ENCODE data around the gene SNX6. TPM values are rescaled to one million over a fixed set of nuclear protein-coding genes. Genes with fewer than 3 reads are reported as not detected.

SNX6 gene
- total and polyA plus RNA-seq, 4 donors, result 40.9 to 102 (median 74.0) TPM

DNA sequence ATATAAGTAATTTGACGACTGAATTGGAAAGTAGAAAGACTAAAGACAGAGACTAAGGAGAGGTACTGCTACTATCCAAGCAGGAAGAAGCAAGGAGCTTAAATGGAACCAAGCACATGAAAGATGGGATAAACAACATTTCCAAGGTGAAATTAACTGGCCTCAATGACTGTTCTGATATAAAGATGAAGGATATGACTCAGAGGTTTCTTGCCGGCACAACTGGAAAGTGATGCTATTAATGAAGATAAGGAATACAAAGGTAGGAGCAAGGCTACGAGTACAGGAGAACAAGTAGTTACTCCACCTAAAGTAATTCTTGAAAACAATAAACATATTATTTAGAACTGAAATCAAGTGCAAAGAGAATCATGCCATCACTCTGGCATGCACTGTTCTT, 6.4 kb downstream of the SNX6 start:
- H3K9me3 ChIP-seq (ENCODE audit: control insufficient read depth, low read length), result no peaks in the 10 kb centered on the region
- no peaks in the 10 kb centered on the region for H3K4me1 ChIP-seq (ENCODE audit: control insufficient read depth in 1 of 2, insufficient read depth in 2 of 2, low read length in 2 of 2)
- no peaks in the 10 kb centered on the region for H3K27me3 ChIP-seq (ENCODE audit: control insufficient read depth in 1 of 2, insufficient read depth in 2 of 2, low read length in 1 of 2)
- intact Hi-C loops (cut with DNase I), result no loop called here
- DNase-seq, result no peak
- WGBS, 2 donors, result 76 to 78% methylated on average over 3 of the region's 3 CpGs
- peaks cover 0 to 6% of the 10 kb centered on the region in 2 donors for H3K36me3 ChIP-seq (ENCODE audit: control insufficient read depth in 1 of 2, insufficient read depth in 2 of 2, low read length in 1 of 2)
- no peak for ATAC-seq (ENCODE audit: low FRiP score)
- H3K27ac ChIP-seq (ENCODE audit: low read depth in 1 of 2, low read length in 2 of 2), result no peak overlapping the region
- no peak overlapping the region for H3K4me3 ChIP-seq (ENCODE audit: low read length in 2 of 2)

DNA sequence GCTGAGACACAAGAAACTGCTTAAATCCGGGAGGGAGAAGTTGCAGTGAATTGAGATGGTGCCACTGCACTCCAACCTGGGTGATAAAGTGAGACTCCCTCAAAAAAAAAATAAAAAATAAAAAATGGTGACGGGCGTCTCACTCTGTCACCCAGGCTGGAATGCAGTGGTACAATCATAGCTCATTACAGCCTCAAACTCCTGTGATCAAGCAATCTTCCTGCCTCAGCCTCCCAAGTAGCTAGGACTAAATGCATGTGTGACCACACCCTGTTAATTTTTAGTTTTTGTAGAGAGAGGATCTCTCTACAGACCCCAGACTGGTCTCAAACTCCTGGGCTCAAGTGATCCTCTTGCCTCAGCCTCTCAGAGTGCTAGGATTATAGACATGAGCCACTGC, 9.1 kb downstream of the SNX6 start:
- ATAC-seq (ENCODE audit: low FRiP score) (no peak), DNase-seq (no peak)
- WGBS, 2 donors, result 79 to 81% methylated on average over 3 of the region's 3 CpGs
- peaks cover 2 to 6% of the 10 kb centered on the region in 2 donors for H3K36me3 ChIP-seq (ENCODE audit: control insufficient read depth in 1 of 2, insufficient read depth in 2 of 2, low read length in 1 of 2)
- H3K27ac ChIP-seq (ENCODE audit: low read depth in 1 of 2, low read length in 2 of 2), result no peak overlapping the region
- intact Hi-C loops (cut with DNase I), result no loop called here
- H3K4me1 ChIP-seq (ENCODE audit: control insufficient read depth in 1 of 2, insufficient read depth in 2 of 2, low read length in 2 of 2), result no peaks in the 10 kb centered on the region
- no peaks in the 10 kb centered on the region for H3K27me3 ChIP-seq (ENCODE audit: control insufficient read depth in 1 of 2, insufficient read depth in 2 of 2, low read length in 1 of 2)
- H3K9me3 ChIP-seq (ENCODE audit: control insufficient read depth, low read length), result no peaks in the 10 kb centered on the region
- H3K4me3 ChIP-seq (ENCODE audit: low read length in 2 of 2), result no peak overlapping the region

DNA sequence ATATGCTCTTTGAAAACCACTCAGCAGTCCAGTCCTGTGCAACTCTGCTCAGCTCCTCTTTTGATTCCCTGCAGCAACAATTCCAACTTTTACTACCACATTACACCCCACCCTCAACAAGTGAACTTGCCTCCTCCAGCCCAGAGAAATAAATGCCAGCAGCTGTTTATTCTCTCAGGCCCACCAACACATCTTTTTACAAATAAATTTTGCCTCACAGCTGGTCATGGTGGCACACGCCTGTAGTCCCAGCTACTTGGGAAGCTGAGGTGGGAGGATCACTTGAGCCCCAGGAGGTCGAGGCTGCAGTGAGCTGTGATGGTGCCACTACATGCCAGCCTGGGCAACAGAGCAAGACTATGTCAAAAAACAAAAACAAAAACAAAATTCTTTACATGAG, 9.8 kb downstream of the SNX6 start:
- no peaks in the 10 kb centered on the region for H3K4me1 ChIP-seq (ENCODE audit: control insufficient read depth in 1 of 2, insufficient read depth in 2 of 2, low read length in 2 of 2)
- 95 to 96% methylated on average over 2 of the region's 2 CpGs for WGBS, 2 donors
- peaks cover 2 to 6% of the 10 kb centered on the region in 2 donors for H3K36me3 ChIP-seq (ENCODE audit: control insufficient read depth in 1 of 2, insufficient read depth in 2 of 2, low read length in 1 of 2)
- H3K4me3 ChIP-seq (ENCODE audit: low read length in 2 of 2), result no peak overlapping the region
- H3K27me3 ChIP-seq (ENCODE audit: control insufficient read depth in 1 of 2, insufficient read depth in 2 of 2, low read length in 1 of 2), result no peaks in the 10 kb centered on the region
- H3K27ac ChIP-seq (ENCODE audit: low read depth in 1 of 2, low read length in 2 of 2), result no peak overlapping the region
- intact Hi-C loops (cut with DNase I), result no loop called here
- no peaks in the 10 kb centered on the region for H3K9me3 ChIP-seq (ENCODE audit: control insufficient read depth, low read length)
- DNase-seq (no peak), ATAC-seq (ENCODE audit: low FRiP score) (no peak)

DNA sequence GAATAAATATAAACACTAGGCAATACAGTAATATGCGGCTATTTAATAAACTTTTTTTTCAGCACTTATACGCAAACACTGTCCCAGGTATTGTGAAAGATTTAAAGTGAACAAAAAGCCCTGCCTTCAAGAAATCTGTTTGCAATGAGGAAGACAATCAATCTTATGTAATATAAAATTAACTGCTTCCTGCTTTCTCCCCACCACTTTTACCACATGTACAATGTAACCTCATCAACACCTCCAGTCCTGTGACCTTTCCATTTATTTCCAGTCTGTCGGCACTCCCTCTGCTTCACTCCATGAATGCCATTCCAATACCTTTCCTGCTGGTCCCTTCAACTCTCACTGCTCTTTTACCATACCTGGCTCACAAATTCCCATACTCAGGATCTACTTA, 10.5 kb downstream of the SNX6 start:
- Histone ChIP-seq H3K36me3 (ENCODE audit: control insufficient read depth in 1 of 2, insufficient read depth in 2 of 2, low read length in 1 of 2) (peaks cover 2 to 6% of the 10 kb centered on the region in 2 donors), H3K9me3 (ENCODE audit: control insufficient read depth, low read length) (no peaks in the 10 kb centered on the region), H3K4me3 (ENCODE audit: low read length in 2 of 2) (no peak overlapping the region), H3K27me3 (ENCODE audit: control insufficient read depth in 1 of 2, insufficient read depth in 2 of 2, low read length in 1 of 2) (no peaks in the 10 kb centered on the region), H3K4me1 (ENCODE audit: control insufficient read depth in 1 of 2, insufficient read depth in 2 of 2, low read length in 2 of 2) (no peaks in the 10 kb centered on the region), H3K27ac (ENCODE audit: low read depth in 1 of 2, low read length in 2 of 2) (no peak overlapping the region)
- WGBS, 2 donors, result 89 to 91% methylated on average over 3 of the region's 3 CpGs
- ATAC-seq (ENCODE audit: low FRiP score) (no peak), DNase-seq (no peak)
- intact Hi-C loops (cut with DNase I), result no loop called here

DNA sequence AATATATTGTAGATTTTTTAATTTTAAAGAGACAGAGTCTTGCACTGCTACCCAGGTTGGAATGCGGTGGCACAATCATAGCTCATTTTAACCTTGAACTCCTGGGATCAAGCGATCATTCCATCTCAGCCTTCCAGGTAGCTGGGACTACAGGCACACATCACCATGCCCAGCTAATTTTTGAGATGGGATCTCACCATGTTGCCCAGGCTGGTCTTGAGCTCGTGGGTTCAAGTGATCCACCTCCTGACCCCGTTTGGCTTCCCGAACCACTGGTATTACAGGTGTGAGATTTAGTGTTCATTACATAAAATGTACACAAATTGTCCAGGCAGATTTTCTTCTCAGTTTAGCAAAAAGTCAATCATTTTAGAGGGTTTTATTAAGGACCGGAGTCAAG, 13.6 kb downstream of the SNX6 start:
- Histone ChIP-seq H3K4me3 (ENCODE audit: low read length in 2 of 2) (no peak overlapping the region), H3K4me1 (ENCODE audit: control insufficient read depth in 1 of 2, insufficient read depth in 2 of 2, low read length in 2 of 2) (no peaks in the 10 kb centered on the region), H3K27ac (ENCODE audit: low read depth in 1 of 2, low read length in 2 of 2) (no peak overlapping the region), H3K9me3 (ENCODE audit: control insufficient read depth, low read length) (no peaks in the 10 kb centered on the region), H3K36me3 (ENCODE audit: control insufficient read depth in 1 of 2, insufficient read depth in 2 of 2, low read length in 1 of 2) (peaks cover 2% of the 10 kb centered on the region in 2 donors), H3K27me3 (ENCODE audit: control insufficient read depth in 1 of 2, insufficient read depth in 2 of 2, low read length in 1 of 2) (no peaks in the 10 kb centered on the region)
- DNase-seq (no peak), ATAC-seq (ENCODE audit: low FRiP score) (no peak)
- intact Hi-C loops (cut with DNase I), result no loop called here
- WGBS, 2 donors, result 96 to 98% methylated on average over 6 of the region's 6 CpGs

DNA sequence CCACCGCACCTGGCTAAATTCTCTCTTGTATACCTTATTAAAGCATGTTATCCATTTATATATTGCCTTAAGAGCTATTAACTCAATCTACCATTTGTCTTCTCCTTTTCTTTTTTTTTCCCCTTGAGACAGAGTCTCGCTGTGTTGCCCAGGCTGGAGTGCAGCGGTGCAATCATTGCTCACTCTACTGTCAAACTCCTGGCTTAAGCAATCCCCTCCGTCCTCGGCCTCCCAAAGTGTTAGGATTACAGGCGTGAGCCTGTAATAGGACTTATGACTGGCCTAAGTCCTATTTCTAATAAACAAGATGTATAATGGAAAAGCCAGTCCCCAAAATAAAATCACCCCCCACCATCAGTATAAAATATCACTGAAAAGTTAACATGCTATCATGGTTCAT, 14.4 kb downstream of the SNX6 start:
- DNase-seq (no peak), ATAC-seq (ENCODE audit: low FRiP score) (no peak)
- whole genome bisulfite sequencing, 2 donors, result 96 to 97% methylated on average over 6 of the region's 6 CpGs
- Histone ChIP-seq H3K9me3 (ENCODE audit: control insufficient read depth, low read length) (no peaks in the 10 kb centered on the region), H3K4me3 (ENCODE audit: low read length in 2 of 2) (no peak overlapping the region), H3K27ac (ENCODE audit: low read depth in 1 of 2, low read length in 2 of 2) (no peak overlapping the region), H3K36me3 (ENCODE audit: control insufficient read depth in 1 of 2, insufficient read depth in 2 of 2, low read length in 1 of 2) (peaks cover 2% of the 10 kb centered on the region in 2 donors), H3K27me3 (ENCODE audit: control insufficient read depth in 1 of 2, insufficient read depth in 2 of 2, low read length in 1 of 2) (no peaks in the 10 kb centered on the region), H3K4me1 (ENCODE audit: control insufficient read depth in 1 of 2, insufficient read depth in 2 of 2, low read length in 2 of 2) (no peaks in the 10 kb centered on the region)
- intact Hi-C loops (cut with DNase I), result no loop called here

DNA sequence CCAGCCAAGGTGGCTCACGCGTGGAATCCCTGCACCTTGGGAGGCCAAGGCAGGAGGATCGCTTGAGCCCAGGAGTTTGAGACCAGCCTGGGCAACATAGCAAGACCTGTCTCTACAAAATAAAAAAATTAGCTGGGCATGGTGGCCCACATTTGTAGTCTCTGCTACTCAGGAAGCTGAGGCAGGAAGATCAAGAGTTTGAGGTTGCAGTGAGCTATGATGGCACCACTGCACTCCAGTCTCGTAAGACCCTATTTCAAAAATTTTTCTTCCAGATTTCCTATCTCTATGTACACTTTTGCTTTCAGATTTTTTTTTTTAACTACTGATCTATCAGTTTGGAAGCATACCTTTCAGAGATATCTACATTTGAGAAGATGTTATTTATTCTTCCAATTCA, 15.3 kb downstream of the SNX6 start:
- intact Hi-C loops (cut with DNase I), result no loop called here
- Histone ChIP-seq H3K27ac (ENCODE audit: low read depth in 1 of 2, low read length in 2 of 2) (no peak overlapping the region), H3K36me3 (ENCODE audit: control insufficient read depth in 1 of 2, insufficient read depth in 2 of 2, low read length in 1 of 2) (peaks cover 2% of the 10 kb centered on the region in 2 donors), H3K27me3 (ENCODE audit: control insufficient read depth in 1 of 2, insufficient read depth in 2 of 2, low read length in 1 of 2) (no peaks in the 10 kb centered on the region), H3K9me3 (ENCODE audit: control insufficient read depth, low read length) (no peaks in the 10 kb centered on the region), H3K4me3 (ENCODE audit: low read length in 2 of 2) (no peak overlapping the region), H3K4me1 (ENCODE audit: control insufficient read depth in 1 of 2, insufficient read depth in 2 of 2, low read length in 2 of 2) (no peaks in the 10 kb centered on the region)
- WGBS, 2 donors, result 98% methylated on average over 4 of the region's 4 CpGs
- ATAC-seq (ENCODE audit: low FRiP score) (no peak), DNase-seq (no peak)

DNA sequence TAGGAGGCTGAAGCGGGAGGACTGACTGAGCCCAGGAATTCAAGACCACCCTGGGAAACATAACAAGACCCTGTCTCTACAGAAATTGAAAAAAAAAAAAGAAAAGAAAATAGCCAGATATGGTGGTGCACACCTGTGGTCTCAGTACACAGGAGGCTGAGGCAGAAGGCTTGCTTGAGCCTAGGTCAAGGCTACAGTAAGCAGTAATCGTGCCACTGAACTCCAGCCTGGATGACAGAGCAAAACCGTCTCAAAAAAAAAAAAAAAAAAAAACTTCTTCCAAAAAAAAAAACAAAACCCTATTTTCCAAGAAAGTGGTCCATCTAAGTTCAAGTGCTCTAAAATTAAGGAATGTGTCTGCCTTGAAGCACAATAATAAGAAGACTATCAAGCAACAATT, 19.8 kb downstream of the SNX6 start:
- DNase-seq, result no peak
- ATAC-seq (ENCODE audit: low FRiP score), result no peak
- Histone ChIP-seq H3K36me3 (ENCODE audit: control insufficient read depth in 1 of 2, insufficient read depth in 2 of 2, low read length in 1 of 2) (peaks cover 1 to 2% of the 10 kb centered on the region in 2 donors), H3K4me1 (ENCODE audit: control insufficient read depth in 1 of 2, insufficient read depth in 2 of 2, low read length in 2 of 2) (no peaks in the 10 kb centered on the region), H3K4me3 (ENCODE audit: low read length in 2 of 2) (no peak overlapping the region), H3K27me3 (ENCODE audit: control insufficient read depth in 1 of 2, insufficient read depth in 2 of 2, low read length in 1 of 2) (no peaks in the 10 kb centered on the region), H3K9me3 (ENCODE audit: control insufficient read depth, low read length) (no peaks in the 10 kb centered on the region), H3K27ac (ENCODE audit: low read depth in 1 of 2, low read length in 2 of 2) (no peak overlapping the region)
- 53 to 58% methylated on average over 3 of the region's 3 CpGs for whole genome bisulfite sequencing, 2 donors
- intact Hi-C loops (cut with DNase I), result no loop called here

DNA sequence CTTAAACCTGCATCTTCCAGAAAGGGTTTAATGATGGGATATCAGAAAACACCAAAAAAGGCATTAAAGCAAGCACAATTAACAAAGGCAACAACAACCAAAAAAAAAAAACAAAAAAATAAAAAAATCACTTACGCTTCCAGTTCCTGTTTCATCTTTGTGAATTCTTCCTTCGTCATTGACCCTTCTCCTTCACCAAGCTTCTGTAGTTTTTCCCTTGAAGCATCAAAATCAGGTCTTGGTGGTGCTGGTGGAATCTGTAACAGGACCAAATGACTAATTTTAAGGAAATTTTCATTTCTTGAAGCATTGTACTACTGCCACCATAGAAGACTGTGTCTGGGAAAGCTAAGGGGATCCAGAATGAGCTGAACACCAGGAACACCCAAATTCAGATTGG, 24.5 kb downstream of the SNX6 start:
- Histone ChIP-seq H3K4me3 (ENCODE audit: low read length in 2 of 2) (no peak overlapping the region), H3K4me1 (ENCODE audit: control insufficient read depth in 1 of 2, insufficient read depth in 2 of 2, low read length in 2 of 2) (no peaks in the 10 kb centered on the region), H3K27ac (ENCODE audit: low read depth in 1 of 2, low read length in 2 of 2) (no peak overlapping the region), H3K36me3 (ENCODE audit: control insufficient read depth in 1 of 2, insufficient read depth in 2 of 2, low read length in 1 of 2) (peaks cover 0 to 3% of the 10 kb centered on the region in 2 donors), H3K27me3 (ENCODE audit: control insufficient read depth in 1 of 2, insufficient read depth in 2 of 2, low read length in 1 of 2) (no peaks in the 10 kb centered on the region), H3K9me3 (ENCODE audit: control insufficient read depth, low read length) (no peaks in the 10 kb centered on the region)
- WGBS, 2 donors, result 93 to 94% methylated on average over 2 of the region's 2 CpGs
- ATAC-seq (ENCODE audit: low FRiP score) (no peak), DNase-seq (no peak)
- intact Hi-C loops (cut with DNase I), result no loop called here

Data from aorta (tissue), 5 donors.